HG02970 (cell line): ENCODE measurements around the gene CYTH3.
"Not testable (repeated sequence)": the region's sequence is repeated elsewhere in the genome, so short reads cannot be mapped to it uniquely, and the experiment has no call there.

Experiments used
- ATAC-seq: cut with Tn5 transposase; IDR thresholded peaks from one replicate; pipeline ENCODE4 v1.9.1; 2021; ENCODE audit warnings: mild to moderate bottlenecking, moderate library complexity, moderate number of reproducible peaks; ENCODE audit not compliant: unreplicated experiment, low FRiP score

The CYTH3 gene

GRCh38 chr7:6283391-6284054 lies 11.1 kb upstream of the CYTH3 start:
- ATAC-seq = not testable (repeated sequence)

- ATAC-seq = no peak
These were observed 7.5 kb upstream of the CYTH3 start for GRCh38 chr7:6279937-6280336.

- no peak for ATAC-seq
These were observed 6.9 kb upstream of the CYTH3 start for GRCh38 chr7:6279341-6279740.

GRCh38 chr7:6278749-6279310 lies 6.4 kb upstream of the CYTH3 start:
- ATAC-seq = no peak

GRCh38 chr7:6277476-6277875 lies 5.1 kb upstream of the CYTH3 start:
- no peak for ATAC-seq

GRCh38 chr7:6276911-6277408 lies 4.5 kb upstream of the CYTH3 start:
- ATAC-seq = no peak

- ATAC-seq = no peak
These were observed 2.3 kb upstream of the CYTH3 start for GRCh38 chr7:6274743-6275142.

- ATAC-seq = no peak
These were observed 1.6 kb upstream of the CYTH3 start for GRCh38 chr7:6273917-6274630.

- ATAC-seq = no peak
These were observed 985 bp upstream of the CYTH3 start for GRCh38 chr7:6273380-6273837.

- ATAC-seq = no peak
These were observed 557 bp downstream of the CYTH3 start for GRCh38 chr7:6271694-6272440.

GRCh38 chr7:6271060-6271658 lies 1.3 kb downstream of the CYTH3 start:
- ATAC-seq = no peak

GRCh38 chr7:6269527-6269926 lies 2.9 kb downstream of the CYTH3 start:
- no peak for ATAC-seq

- ATAC-seq = no peak
These were observed 3.5 kb downstream of the CYTH3 start for GRCh38 chr7:6268907-6269306.

GRCh38 chr7:6268023-6268900 lies 4.2 kb downstream of the CYTH3 start:
- no peak for ATAC-seq

GRCh38 chr7:6266699-6267098 lies 5.7 kb downstream of the CYTH3 start:
- no peak for ATAC-seq

- ATAC-seq = no peak
These were observed 10.2 kb downstream of the CYTH3 start for GRCh38 chr7:6262221-6262620.

GRCh38 chr7:6261699-6262098 lies 10.7 kb downstream of the CYTH3 start:
- no peak for ATAC-seq

GRCh38 chr7:6260291-6261187 lies 11.9 kb downstream of the CYTH3 start:
- no peak for ATAC-seq

- no peak for ATAC-seq
These were observed 13.2 kb downstream of the CYTH3 start for GRCh38 chr7:6259257-6259656.
